COLO829 (cell line): ENCODE data around the gene TOR3A.

Source experiments
- DNase-seq: peaks from one replicate; pipeline ENCODE4 v3.0.0; 2012; ENCODE audit warnings: low spot score

TOR3A gene

GRCh38 chr1:179077396-179077795, 4.5 kb upstream of the TOR3A start:
- no peak for DNase-seq

GRCh38 chr1:179079113-179079761, 2.6 kb upstream of the TOR3A start:
- DNase-seq: peak; percentile 71

GRCh38 chr1:179080866-179081686, 794 bp upstream of the TOR3A start:
- DNase-seq: no peak

DNA sequence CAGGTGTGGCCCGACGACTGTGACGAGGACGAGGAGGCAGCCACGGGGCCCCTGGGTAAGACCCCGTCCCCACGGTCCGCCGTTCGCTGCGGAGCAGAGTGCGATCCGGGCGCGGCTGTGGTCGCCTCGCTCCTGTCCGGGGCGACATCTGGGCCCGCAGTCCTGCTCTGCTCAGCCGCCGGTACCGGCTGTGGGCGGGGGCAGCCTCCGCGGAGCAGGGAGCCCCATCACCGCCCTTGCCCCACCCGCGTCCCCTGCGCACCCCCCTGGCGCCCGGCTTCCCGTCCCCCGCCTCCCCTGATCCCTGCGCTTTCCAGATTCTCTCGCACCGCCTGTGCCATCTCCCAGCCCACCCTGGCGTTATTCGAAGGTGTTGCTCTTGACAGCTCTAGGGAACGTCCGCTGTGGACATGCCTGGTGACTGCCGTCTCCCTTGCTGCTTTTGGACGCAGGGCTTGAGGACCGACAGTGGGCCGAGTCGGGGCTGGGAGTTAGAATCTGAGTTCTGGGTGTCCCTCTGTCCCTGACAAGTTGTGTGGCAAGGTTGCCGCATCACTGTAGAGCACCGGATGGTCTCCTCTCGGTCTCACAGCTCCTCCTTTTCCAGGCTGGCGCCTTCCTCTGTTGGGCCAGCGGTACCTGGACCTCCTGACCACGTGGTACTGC, 596 bp downstream of the TOR3A start:
- DNase-seq: no peak

GRCh38 chr1:179082999-179083335, 1.1 kb downstream of the TOR3A start:
- DNase-seq: no peak

GRCh38 chr1:179083533-179083932, 1.7 kb downstream of the TOR3A start:
- DNase-seq: no peak

DNA sequence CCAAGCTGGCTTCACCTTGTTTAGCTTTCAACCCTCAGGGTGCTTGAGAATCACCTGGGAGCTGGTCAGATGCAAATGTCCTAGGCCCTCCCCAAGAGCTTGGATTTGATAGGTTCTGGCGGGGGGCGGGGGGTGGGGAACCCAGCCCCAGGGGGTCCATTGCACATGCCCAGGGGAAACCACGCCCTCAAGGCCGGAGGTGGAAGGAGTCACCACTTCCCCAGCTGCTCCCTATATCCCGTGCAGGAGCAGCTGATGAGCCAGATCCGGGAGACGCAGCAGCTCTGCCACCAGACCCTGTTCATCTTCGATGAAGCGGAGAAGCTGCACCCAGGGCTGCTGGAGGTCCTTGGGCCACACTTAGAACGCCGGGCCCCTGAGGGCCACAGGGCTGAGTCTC, 5.8 kb downstream of the TOR3A start:
- no peak for DNase-seq

DNA sequence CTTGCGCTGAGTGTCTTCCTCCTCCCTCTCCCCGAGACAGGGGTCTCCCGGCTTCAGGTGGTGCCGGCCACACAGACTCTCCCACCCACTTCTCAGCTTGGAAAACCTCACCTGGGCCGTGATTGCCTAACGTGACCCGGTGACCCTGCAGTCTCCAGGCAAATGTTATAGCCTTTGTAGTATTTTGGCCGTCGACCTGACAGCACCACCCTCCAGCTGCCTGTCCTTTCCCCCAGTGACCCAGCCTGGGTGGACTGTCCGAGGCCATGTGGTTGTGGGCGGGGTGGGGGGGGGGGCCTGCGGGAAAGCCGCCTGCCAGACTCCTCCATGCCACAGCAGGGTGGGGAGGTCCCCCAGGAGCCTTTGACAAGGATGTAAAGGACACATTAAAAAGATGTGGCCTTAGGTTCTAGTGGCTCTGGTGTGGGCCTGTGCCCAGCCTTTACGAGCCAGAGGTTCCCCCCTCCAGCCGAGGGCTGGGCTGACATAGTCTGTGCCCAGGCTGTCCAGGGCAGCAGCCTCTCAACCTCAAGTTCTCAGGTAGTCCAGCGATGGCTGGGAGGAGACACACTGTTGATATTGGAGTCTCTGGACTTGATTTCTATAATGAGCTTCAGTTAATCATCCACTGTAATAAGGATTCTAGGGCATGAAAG, 8.1 kb downstream of the TOR3A start:
- DNase-seq: no peak

GRCh38 chr1:179090522-179090921, 8.7 kb downstream of the TOR3A start:
- DNase-seq: no peak

DNA sequence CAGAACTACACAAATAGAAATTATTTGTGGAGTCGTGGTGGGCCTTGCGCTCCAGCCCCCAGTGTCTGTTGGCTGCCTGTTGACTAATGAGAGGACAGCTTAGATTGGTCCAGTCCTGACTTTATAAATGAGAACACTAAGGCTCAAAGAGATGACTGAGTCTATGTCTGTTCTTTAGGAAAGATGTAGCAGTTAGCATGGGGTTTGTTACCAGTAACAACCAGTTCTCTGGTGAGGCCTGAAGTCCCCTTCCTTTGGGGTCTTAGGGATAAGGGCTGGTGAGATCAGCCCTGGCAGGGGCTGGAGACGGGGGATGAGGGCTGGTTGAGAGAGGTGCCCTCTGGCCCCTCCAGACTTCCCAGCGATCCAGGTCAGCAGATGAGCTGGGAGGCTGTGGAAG, 9.1 kb downstream of the TOR3A start:
- no peak for DNase-seq

- no peak for DNase-seq
Measured at GRCh38 chr1:179091691-179092165, 9.9 kb downstream of the TOR3A start.

- no peak for DNase-seq
Measured at GRCh38 chr1:179092896-179093461, 11.1 kb downstream of the TOR3A start.

DNA sequence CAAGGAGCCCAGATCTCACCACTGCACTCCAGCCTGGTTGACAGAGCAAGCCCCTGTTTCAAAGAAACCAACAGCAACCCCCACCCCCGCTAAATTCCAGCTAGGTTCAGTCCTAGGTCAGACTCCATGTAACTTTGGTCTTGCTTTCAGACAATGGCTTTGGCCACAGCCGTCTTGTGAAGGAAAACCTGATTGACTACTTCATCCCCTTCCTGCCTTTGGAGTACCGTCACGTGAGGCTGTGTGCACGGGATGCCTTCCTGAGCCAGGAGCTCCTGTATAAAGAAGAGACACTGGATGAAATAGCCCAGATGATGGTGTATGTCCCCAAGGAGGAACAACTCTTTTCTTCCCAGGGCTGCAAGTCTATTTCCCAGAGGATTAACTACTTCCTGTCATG, 12.9 kb downstream of the TOR3A start:
- DNase-seq: no peak

DNA sequence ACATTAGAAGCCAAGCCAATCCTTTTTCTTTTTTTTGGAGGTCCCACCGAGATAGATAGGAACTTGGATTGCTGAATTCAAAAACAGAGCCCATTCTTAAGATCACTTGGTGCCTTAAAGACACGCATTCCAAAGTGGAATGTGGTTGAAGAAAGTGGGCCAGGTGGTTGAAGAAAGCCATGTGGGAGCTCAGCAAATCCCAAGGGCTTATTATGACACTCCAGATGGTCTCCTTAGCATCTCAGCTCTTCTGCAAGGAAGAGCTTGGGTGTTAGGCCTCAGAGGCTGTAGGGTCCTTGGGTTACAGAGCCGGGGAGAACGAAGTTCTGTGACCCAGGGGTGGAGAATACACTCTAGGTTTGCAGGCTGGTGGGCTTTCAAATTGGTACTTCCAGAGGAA, 13.5 kb downstream of the TOR3A start:
- no peak for DNase-seq

DNA sequence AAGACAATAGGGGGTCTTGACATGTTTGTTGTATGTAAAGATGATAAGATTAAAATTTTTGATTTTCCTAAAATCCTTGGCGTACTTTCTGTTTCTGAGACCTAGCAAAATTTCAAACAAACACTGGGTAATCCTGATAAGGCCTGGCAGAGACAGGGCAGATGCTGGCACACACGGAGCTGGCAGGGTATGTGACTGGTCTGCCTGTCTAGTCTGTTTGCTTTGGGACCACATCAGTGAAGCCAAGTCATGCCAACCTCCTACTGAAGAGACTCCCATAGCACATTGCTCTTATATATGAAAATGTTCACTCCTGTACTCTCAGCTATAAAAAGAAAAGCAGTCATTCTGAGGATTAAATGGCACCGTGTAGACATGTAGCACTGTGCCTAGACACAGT, 14.1 kb downstream of the TOR3A start:
- DNase-seq: no peak

DNA sequence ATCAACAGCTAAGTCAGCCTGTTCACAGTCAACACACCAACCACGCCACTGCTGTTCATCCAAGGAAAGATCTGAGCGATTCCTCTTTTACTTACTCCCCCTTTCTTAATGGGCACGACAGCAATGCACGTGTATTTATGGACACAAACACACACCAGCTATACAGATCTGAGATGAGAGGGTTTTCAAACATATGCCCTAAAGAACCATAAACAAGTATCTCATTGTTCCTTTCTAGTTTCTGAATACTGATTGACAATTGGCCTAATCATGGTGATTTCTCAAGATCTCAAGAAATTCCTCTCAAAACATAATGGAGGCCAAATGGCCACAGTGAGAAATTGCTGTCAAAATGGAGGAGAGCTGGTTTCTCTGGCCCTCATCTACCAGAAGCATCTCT, 18.0 kb downstream of the TOR3A start:
- DNase-seq: peak; percentile 85

DNA sequence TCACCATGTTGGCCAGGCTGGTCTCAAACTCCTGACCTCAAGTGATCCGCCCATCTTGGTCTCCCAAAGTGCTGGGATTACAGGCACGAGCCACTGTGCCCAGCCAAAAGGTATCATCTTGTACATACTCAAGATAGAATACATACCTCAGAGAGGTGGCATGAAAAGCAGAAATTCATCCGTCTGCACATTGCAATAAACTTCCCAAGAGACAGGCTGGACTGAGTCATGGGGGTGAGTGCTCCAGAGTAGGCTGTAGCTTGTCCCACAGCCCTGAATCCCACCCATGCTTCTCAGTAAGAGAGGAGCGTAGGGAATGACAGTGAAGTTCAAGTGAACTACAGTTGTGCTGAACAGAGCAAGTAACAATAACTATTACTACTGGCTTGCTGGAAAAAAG, 19.7 kb downstream of the TOR3A start:
- DNase-seq: no peak

DNA sequence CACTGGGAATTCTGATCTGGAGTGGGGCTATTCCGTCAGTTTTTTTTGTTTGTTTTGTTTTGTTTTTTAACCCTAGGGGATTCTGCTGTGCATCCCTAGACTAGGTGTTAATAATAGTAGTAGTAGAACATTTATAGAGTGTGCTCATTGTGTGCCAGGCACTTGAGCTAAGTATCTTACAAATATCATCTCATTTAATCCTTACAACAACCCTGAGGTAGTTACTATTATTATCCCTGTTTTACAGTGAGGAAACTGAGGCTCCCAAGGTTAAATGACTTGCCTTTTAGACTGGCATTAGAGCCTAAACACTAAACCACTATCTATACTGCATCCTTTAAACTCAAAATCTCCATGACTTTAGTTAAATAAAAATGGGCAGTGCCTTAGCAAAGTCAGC, 22.1 kb downstream of the TOR3A start:
- DNase-seq: no peak

GRCh38 chr1:179104611-179105250, 22.9 kb downstream of the TOR3A start:
- no peak for DNase-seq

DNA sequence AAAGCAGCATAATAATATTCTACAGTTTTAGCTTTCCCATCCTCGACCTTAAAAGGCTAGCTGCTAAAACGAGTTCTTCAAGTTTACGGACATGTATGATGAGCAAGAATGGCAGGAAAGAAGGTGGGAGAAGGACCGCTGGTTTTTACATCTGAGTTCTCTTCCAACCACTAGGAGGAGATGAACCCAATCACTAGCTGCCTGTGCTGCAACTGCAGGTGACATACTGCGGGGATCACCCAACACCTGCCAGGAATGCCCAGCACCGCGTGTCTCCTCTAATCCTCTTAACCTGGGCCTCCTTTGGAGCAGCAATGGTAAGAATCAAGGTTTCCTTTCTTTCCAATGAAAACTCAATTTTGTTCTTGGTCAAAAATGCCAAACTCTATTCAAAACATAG, 23.5 kb downstream of the TOR3A start:
- DNase-seq: no peak

DNA sequence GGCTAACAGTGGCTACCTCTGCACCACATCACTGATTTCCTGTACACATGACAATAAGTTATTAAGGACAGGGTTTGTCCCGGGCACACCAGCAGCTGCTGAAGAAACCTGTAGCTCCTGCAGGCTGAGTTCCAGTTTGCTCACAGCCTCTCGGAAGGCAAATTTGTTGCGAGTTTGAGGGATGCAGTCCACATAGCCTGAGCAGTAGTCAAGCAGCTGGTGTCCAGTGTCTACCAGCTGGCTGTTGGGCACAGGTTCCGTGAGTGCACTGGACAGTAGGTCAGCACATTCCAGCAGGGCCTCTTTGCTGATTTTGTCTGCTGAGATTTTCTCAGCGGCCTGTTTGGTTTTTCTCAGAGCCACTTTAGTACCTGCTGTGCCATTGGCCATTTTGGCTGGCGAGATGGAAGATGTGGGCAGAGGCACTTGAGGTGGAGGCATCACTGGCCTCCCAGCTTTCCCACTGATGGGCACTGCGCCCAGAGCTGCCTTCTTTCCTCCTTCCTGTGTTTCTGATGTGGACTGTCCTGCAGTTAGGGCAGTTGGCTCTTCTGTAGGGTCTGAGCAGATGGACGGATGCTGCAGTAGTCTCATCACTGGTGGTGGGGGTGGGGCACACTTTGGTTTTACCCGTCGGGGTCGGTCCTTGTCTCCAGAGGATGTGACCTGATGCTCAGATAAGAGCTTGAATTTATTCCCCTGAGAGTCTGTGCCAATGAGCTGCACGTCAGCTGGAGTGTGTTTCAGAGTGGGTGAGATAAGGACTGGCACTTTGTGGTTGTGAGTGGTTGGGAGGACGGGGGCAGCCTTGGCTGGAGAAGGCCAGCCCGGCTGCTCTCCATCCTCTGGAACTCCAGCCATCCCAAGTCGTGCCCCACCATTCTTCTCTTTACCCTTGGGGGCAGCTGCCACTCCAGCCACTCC, 26.1 kb downstream of the TOR3A start:
- DNase-seq: no peak
